Stimulated activated CD8-positive, alpha-beta memory T cell treated with anti-CD3 and anti-CD28 coated beads, Interleukin-12 subunit alpha, Interleukin-12 subunit beta, amount 100 ng/mL, for 4 hours (primary cell): Measurements from ENCODE around the gene XCL2.

Source experiments
- DNase-seq: peaks from one replicate; pipeline ENCODE4 v3.0.0-alpha.2; 2020; ENCODE audit warnings: low read depth

Gene XCL2

DNA sequence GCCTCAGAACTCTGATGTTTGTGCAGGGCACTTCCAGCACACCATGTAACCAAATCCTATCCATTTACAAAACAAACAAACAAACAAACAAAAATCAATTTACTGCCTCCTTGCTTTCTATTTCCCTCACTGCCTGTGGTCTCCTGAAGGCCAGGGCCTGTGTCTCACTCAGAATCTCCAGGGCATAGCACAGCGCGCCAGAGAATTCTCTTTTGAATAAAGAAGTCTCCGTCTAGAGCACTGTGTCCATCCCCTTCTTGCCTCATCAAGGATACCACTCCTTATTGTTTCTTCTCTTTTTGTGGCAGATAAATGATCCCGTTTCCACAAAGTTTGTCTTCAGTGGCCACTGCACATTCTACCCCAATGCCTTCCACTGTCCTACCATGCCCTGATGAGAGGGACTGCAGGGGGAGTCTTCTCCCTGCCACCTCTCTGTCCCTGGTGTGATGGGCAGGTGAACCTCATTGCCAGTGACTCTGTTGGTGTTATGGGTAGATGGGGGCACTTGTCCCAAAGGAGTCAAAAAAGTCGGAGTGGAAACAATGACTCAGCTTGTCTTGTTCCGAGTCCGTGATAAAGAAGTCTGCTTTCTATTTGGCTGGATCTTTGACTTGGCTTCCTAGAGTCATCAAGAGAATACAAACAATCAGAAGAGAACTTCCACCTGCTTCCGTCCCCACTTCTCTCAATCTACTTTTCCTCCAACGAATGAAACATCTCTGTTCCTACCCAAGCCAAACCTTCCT lies 30.0 kb downstream of the XCL2 start:
- DNase-seq, result no peak

- DNase-seq, result no peak
These were observed 30.8 kb downstream of the XCL2 start for GRCh38 chr1:168512864-168513595.

GRCh38 chr1:168509875-168510791 lies 33.7 kb downstream of the XCL2 start:
- no peak for DNase-seq

DNA sequence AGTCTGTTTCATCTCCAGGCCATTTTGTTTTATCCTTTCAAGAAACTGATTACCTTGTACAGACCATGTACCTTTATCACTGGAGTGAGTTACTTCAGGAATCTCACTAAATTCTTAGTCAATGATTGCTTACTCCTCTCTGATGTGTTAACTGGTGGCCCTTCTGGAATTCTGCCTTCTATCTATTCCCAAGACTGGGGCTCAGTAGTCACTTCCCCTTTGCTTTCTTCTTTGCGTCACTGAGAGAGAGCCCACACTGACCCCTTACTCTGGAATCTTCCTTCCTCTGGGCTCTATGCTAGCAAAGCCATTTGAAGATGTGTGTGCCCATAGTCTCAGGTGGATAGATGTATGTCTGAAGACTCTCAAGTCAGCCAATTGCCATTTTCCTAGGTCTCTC lies 34.6 kb downstream of the XCL2 start:
- no peak for DNase-seq

DNA sequence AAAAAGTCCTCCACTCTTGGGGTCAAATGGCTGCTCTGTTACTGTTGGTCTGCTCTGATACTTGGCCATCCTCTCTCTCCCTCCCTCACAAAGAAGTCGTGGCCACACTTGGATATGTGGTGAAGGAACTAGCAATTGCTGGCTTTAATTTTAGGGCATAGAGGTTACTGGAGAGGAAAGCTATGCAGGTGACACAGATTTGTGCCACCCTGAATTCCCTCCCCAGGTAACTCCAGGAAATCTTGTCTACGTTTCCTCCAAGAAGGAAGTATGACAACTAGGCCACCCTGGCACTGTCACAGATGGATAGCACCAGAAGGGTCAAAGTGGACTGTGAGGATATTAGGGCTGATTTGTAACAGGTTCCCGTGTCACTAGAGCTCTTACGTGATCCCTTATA lies 36.0 kb downstream of the XCL2 start:
- DNase-seq, result no peak

- DNase-seq, result no peak
These were observed 36.6 kb downstream of the XCL2 start for GRCh38 chr1:168507231-168507630.

DNA sequence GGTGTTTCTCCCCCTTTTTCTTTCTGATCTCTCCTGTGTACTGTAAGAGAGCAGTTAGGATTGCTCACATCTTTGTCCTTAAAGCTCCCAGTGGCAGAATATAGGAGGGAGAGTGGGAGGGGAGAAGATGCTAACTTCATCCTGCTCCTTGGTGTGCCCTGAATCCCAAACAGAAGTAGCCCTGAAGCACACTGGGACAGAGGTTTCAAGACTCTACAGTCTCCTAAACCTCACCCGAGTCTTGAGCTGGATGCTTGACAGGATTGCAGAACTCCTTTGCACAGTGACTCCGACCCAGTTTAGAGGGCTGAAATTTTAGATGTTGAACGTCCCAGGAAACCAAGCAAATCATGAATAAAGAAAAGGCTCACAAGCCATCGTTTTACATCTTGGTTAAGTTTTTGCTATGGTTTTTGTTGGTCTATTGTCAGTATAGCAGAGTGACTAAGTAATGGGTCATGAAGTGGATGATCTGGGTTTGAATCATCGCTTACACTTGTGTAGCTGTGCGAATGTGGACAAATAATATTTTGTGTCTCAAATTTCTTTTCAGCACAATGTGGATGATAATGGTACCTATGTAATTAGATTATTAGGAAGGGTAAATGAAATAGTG lies 37.5 kb downstream of the XCL2 start:
- no peak for DNase-seq

- no peak for DNase-seq
These were observed 38.8 kb downstream of the XCL2 start for GRCh38 chr1:168505006-168505405.

DNA sequence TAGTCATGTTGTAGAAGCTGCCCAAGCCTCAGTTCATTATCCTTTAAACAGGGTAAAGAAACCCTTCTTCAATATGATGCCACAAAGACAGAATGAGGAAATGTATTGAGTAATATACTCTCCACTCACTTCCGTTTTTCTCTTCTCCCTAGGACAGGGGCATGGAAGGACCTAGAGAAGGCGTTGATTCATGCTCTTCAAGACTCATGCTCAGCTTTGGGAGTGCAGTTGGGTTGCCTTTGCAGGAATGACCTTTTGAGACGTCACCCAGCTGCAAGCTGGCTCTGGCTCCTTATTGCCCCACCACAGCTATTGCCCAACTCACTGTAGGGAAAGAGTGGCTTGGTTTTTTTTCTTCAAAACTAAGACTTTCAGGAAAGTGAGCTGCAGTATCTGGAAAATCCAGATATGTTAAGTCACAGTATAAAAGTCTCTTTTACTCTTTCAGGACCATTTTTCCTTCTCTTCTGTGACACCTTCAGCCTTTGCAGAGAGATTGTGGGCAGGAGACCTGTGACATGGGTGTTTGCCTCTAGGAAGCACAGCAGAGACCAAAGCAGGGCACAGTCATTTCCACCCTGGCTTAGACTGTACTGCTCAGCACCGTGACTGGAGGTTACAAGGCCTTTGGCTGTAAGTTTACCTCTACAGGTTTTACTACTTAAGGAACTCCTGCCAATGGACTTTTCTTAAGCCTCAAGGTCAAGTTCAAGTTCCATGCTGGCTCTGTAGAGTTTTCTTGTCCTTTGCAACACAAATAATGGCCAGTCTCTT lies 39.5 kb downstream of the XCL2 start:
- DNase-seq, result no peak

DNA sequence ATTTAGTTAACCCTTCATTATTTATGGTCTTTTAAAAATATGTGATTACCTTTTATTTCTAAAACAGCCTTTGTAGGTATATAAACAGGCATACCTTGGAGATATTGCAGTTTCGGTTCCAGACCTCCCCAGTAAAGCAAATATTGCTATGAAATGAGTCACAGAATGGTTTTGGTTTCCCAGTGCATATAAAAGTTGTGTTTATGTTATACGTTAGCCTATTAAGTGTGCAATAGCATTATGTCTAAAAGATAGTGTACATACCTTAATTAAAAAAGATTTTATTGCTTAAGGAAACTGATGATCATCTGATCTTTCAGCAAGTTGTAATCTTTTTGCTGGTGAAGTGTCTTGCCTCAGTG lies 44.1 kb downstream of the XCL2 start:
- no peak for DNase-seq

DNA sequence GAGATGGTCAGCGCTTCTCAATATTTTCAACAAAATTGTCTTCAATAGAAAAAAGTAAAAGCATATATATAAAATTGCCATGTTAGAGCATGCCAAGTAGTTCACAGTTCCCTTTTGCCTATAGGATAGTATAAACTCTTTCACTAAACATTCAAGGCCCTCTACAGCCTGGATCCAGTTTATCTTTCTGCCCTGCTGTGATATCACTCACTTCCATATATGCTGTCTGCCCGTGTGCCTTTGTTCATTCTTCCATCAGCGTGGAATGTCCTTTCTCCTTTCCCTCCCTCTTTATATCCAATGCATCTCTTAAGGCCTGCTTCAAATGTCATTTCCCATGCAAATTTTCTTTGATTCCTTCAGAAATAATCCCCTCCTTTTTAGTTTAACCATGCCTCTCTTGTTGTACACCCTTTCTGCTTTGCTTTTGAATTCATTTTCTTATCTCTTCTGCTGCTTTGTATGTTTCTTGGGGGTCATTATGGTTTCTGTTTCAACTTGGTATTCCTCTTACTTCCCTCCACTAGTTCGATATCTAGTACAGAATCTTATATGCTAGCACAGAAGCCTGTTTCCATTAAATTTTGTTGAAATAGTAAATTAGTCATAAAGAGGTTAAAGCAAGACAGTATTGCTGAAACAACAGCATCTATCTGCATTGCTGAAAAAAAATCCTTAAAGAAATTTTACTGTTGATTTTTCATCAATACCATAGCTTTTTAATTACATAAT lies 44.7 kb downstream of the XCL2 start:
- DNase-seq, result no peak

- DNase-seq, result no peak
These were observed 45.6 kb downstream of the XCL2 start for GRCh38 chr1:168498159-168498631.

GRCh38 chr1:168497376-168497950 lies 46.3 kb downstream of the XCL2 start:
- no peak for DNase-seq

GRCh38 chr1:168491527-168492164 lies 52.2 kb downstream of the XCL2 start:
- DNase-seq, result no peak
